K562 (cell line): ENCODE measurements around the gene VWA7. TPM values are rescaled to one million over a fixed set of nuclear protein-coding genes. Genes with fewer than 3 reads are reported as not detected.

Source experiments
- CHD2 ChIP-seq: IDR thresholded peaks from 2 replicates; pipeline ENCODE4 v1.6.1; 2011; ENCODE audit warnings: low read depth, low read length
- E2F3 ChIP-seq: fragments of 250-450 bp; sonication (Bioruptor Pico); IDR thresholded peaks from 2 replicates; pipeline ENCODE4 v1.4.0; 2020; ENCODE audit warnings: mild to moderate bottlenecking
- E2F4 ChIP-seq: sonication (generic); formaldehyde crosslinking; IDR thresholded peaks from 2 replicates; pipeline ENCODE4 v1.8.0; 2022; ENCODE audit warnings: mild to moderate bottlenecking, low read depth, missing genetic modification reagents
- HDAC1 ChIP-seq, 2 experiments: fragments of 450-650 bp; IDR thresholded peaks; 2 replicates each; pipeline ENCODE4 v1.6.1; 2016 to 2017; ENCODE audit warnings: inconsistent platforms in 1 of 2, mild to moderate bottlenecking in 1 of 2, moderate library complexity in 1 of 2
- PCBP1 ChIP-seq: fragments of 200-400 bp; formaldehyde crosslinking; IDR thresholded peaks from 2 replicates; pipeline ENCODE4 v1.6.1; 2018; ENCODE audit warnings: mild to moderate bottlenecking, low read depth, low read length; ENCODE audit not compliant: poor library complexity, severe bottlenecking
- POLR2B ChIP-seq: fragments of 450-650 bp; IDR thresholded peaks from 2 replicates; pipeline ENCODE4 v1.6.1; 2018; ENCODE audit warnings: low read depth; ENCODE audit not compliant: partially characterized antibody
- ZBTB7A ChIP-seq: IDR thresholded peaks from 2 replicates; pipeline ENCODE4 v1.6.1; 2011; ENCODE audit warnings: low read depth, mild to moderate bottlenecking, low read length, moderate library complexity, borderline replicate concordance; ENCODE audit not compliant: control insufficient read depth
- ZHX1 ChIP-seq: fragments of 150-350 bp; conservative IDR thresholded peaks from 2 replicates; pipeline ENCODE4 v1.6.1; 2014; ENCODE audit warnings: low read length
- ZNF232 ChIP-seq: sonication (generic); formaldehyde crosslinking; IDR thresholded peaks from 2 replicates; pipeline ENCODE4 v1.8.0; 2022; ENCODE audit warnings: mild to moderate bottlenecking, missing genetic modification reagents
- ZNF263 ChIP-seq: sonication (generic); formaldehyde crosslinking; IDR thresholded peaks from 2 replicates; pipeline ENCODE4 v1.8.0; 2022; ENCODE audit warnings: mild to moderate bottlenecking, missing genetic modification reagents, borderline replicate concordance
- ZNF280A ChIP-seq: fragments of 450-650 bp; IDR thresholded peaks from 2 replicates; pipeline ENCODE4 v1.6.1; 2018; ENCODE audit warnings: mild to moderate bottlenecking, low read depth; ENCODE audit not compliant: partially characterized antibody
- ZNF77 ChIP-seq: fragments of 250-450 bp; sonication (Bioruptor Pico); IDR thresholded peaks from 2 replicates; pipeline ENCODE4 v1.5.0; 2020
- polyA plus RNA-seq, 8 experiments: library from polyadenylated mRNA; depleted of rRNA in 4 of 8; stranded (reverse) in 5 of 8; unstranded in 3 of 8; fragments of >200 nt; fragmentation: Nextera tagmentation in 2 of 8; fragmentation: Illumina TruSeq in 1 of 8; extraction: Ambion mirVana in 2 of 8; extraction: Trizol in 1 of 8; gene quantifications; 2 replicates each; pipeline versions ENCODE4 v1.2.1 to v1.2.3, GENCODE V29; 2011 to 2014; ENCODE audit warnings: inconsistent platforms in 1 of 8, missing spikeins in 1 of 8
- total RNA-seq, 7 experiments: library from RNA; depleted of rRNA in 6 of 7; stranded (reverse); fragments of >200 nt in 6 of 7; fragmentation: Illumina TruSeq in 2 of 7; extraction: Trizol in 2 of 7; gene quantifications; 2 replicates each; pipeline versions ENCODE4 v1.2.1 to v1.2.3, GENCODE V29; 2011 to 2021; ENCODE audit warnings: low replicate concordance in 1 of 7
- TF ChIP-seq, protein P1 (sequence below): fragments of 450-650 bp; formaldehyde crosslinking; IDR thresholded peaks from 2 replicates; pipeline ENCODE4 v1.4.0; 2020; ENCODE audit warnings: mild to moderate bottlenecking, mixed read lengths

The VWA7 gene
- total and polyA plus RNA-seq, 9 of the 15 experiments (the other 6 are each of a cell fraction or from before 2014, with no cell fraction given): 0.18 to 2.9 (median 0.95) TPM

DNA sequence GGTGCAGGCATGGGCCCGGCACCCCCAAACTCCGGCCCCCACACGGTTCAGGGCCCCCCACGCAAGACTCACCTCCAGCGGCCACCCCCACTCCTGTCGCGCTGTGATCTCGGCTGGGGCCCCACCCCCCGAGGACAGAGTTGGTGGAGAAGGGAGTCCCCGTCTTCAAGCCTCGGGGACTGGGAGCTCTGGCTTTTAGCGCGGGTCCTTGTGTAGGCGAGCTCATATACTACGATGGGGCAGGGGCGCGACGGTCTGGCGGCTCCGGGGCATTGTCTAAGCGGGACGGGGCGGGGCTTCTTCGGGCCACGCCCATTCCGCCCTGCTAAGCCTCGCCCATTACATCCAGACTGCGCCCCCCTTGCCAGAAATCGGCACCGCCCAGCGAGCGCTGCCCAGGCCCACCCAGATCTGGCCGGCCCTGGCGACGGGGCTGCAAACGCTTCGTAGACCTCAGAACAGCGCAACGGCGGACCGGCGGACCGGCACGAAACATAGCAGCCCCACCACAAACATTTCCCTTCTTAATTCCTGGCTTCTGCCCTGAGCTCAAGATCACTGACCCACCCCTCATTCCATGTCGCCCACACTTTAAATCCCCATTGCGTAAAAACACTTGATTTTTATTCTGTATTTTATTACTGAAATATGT is 47.0 kb downstream of the VWA7 start (continued):
- peak; percentile 99 for TF ChIP-seq POLR2B
- TF ChIP-seq HDAC1 (IDR thresholded peaks at IDR 0.05): peak in 1 of 2 experiments; percentile 28; a peak in 1 of 4 replicates
- TF ChIP-seq CHD2: peak; percentile 16; the same call in 1 of the 2 replicates
- TF ChIP-seq ZNF263 (CRISPR knock-in tag): no peak
- peak; percentile 76; the same call in 1 of the 2 replicates for TF ChIP-seq ZNF232
- peak; percentile 91 for TF ChIP-seq E2F3 (CRISPR knock-in tag)
- peak; percentile 39; the same call in 1 of the 2 replicates for TF ChIP-seq E2F4 (CRISPR knock-in tag)
- TF ChIP-seq ZNF77: peak; percentile 98
- TF ChIP-seq ZHX1: peak; percentile 70; the same call in 1 of the 2 replicates
- TF ChIP-seq ZNF280A: no peak
- TF ChIP-seq, protein P1, sequence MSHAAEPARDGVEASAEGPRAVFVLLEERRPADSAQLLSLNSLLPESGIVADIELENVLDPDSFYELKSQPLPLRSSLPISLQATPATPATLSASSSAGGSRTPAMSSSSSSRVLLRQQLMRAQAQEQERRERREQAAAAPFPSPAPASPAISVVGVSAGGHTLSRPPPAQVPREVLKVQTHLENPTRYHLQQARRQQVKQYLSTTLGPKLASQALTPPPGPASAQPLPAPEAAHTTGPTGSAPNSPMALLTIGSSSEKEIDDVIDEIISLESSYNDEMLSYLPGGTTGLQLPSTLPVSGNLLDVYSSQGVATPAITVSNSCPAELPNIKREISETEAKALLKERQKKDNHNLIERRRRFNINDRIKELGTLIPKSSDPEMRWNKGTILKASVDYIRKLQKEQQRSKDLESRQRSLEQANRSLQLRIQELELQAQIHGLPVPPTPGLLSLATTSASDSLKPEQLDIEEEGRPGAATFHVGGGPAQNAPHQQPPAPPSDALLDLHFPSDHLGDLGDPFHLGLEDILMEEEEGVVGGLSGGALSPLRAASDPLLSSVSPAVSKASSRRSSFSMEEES: peak; percentile 84
- TF ChIP-seq PCBP1: peak; percentile 73
- TF ChIP-seq ZBTB7A: peak; percentile 97
